K562 (cell line): ENCODE data around the gene ANO7.

Source experiments
- CREB1 ChIP-seq, 2 experiments: sonication (generic) in 1 of 2; formaldehyde crosslinking in 1 of 2; IDR thresholded peaks; 2 replicates each; pipeline versions ENCODE4 v1.6.1 to v1.8.0; 2012 to 2022; ENCODE audit warnings: inconsistent platforms in 1 of 2, mild to moderate bottlenecking in 1 of 2, missing genetic modification reagents in 1 of 2, moderate library complexity in 1 of 2
- HDGF ChIP-seq: fragments of 450-650 bp; IDR thresholded peaks from 2 replicates; pipeline ENCODE4 v1.6.1; 2016
- HOMEZ ChIP-seq: fragments of 250-450 bp; sonication (Bioruptor Pico); IDR thresholded peaks from 2 replicates; pipeline ENCODE4 v1.4.0; 2020; ENCODE audit warnings: mild to moderate bottlenecking, moderate library complexity
- NFE2 ChIP-seq: IDR thresholded peaks from 2 replicates; pipeline ENCODE4 v1.6.1; 2014; ENCODE audit warnings: antibody characterized with exemption, low read depth
- TAF9B ChIP-seq: fragments of 450-650 bp; IDR thresholded peaks from 2 replicates; pipeline ENCODE4 v1.6.1; 2018; ENCODE audit warnings: mild to moderate bottlenecking; ENCODE audit not compliant: partially characterized antibody
- ZNF431 ChIP-seq: sonication (generic); formaldehyde crosslinking; IDR thresholded peaks from 2 replicates; pipeline ENCODE4 v1.8.0; 2022; ENCODE audit warnings: mild to moderate bottlenecking, missing genetic modification reagents

- TF ChIP-seq NFE2: no peak
- no peak for TF ChIP-seq HDGF
- no peak for TF ChIP-seq HOMEZ
- TF ChIP-seq TAF9B: no peak
- TF ChIP-seq ZNF431: no peak
- TF ChIP-seq CREB1 (IDR thresholded peaks at IDR 0.05): no peak
- no peak for TF ChIP-seq CREB1 (CRISPR knock-in tag; IDR thresholded peaks at IDR 0.05)
These were observed 14.2 kb downstream of the ANO7 start for GRCh38 chr2:241202681-241203080.
